HS-27A (cell line): ENCODE data around the gene CELF4.

Experiments
- DNase-seq: peaks from one replicate; pipeline ENCODE4 v3.0.0-alpha.2; 2012; ENCODE audit warnings: low read depth, missing footprints

Gene CELF4

DNA sequence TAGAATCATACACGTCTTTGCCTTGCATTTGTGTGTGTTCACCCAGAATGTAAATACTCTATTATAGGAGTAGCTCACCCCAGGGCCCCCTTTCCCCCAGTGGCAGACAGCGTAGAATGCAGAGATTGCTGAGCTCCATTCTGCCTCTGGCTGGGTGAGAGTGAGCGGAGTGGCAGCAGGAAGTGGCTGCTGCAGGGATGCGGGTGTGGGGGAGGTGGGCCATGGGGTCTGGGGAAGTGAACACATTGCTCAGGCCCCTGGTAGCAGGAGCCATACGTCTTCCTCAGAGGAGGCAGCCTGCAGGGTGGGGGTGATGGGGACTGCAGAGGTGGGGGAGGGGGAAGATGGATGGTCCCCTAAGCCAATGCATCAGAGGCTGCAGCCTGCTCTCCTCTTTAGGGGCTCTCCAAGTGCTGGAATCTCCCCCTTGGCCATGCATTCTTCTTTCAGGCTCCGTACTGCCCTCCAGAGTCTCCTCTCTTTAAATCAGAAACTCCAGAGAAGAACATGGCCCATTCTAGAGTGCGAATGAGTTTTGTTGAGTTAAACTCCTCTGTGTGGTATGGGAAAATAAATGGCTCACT, 72.2 kb downstream of the CELF4 start:
- DNase-seq = no peak

DNA sequence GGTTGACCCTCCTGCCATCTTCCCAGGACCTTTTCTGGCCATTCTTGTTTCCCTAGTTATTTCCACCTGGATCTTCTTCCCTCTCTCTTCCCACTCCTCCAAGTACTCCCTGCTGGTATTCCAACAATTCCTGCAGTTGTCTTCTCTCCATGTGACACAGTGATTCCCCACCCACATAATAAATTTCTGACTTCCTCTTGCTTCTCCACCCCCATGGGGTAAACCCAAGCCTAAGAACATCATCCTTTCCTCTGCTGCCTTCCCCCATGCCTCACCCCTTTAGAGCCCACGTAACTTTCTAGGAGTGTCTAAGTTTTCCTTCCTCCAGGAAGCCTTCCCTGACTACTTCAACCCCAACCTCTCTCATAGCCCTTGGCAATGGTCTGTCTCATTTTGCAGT, 72.6 kb downstream of the CELF4 start:
- no peak for DNase-seq

GRCh38 chr18:37491526-37491925, 74.1 kb downstream of the CELF4 start:
- DNase-seq = no peak

DNA sequence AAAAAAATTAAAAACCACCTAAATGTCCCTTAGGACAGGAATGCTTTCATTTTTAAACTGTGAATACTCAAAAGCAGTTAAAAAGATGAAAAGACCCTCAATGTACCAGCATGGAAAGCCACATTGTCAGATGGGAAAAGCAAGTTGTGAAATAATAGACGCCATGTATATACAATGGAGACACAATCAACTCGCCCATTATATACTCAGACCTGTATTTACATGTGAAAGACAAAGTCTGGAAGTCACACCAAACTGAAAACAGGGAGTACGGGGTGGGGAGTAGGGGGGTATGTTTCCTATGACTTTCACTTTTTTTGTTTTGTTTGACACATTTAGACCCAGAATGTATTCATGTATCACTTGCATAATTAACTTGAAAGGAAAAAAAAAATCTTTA, 75.6 kb downstream of the CELF4 start:
- no peak for DNase-seq

DNA sequence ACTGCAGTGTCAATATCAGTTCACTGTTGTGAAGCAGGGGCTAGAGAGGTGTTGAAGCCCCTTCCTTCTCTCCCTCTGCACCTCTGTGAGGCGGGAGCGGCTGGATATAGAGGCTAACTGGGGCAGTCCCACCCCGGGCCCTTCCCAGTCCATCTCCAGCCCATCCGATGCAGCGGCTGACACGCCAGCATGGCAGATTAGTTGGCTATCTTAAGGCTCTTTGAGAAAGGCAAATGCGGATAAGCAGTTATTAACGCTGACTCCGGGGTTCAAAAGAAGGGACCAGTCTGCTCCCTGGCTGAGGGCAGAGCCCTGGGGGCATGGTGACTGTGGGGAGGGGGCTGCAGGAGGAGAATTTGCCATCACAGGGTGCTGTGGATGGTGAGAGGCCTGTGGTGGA, 76.6 kb downstream of the CELF4 start:
- DNase-seq = no peak

DNA sequence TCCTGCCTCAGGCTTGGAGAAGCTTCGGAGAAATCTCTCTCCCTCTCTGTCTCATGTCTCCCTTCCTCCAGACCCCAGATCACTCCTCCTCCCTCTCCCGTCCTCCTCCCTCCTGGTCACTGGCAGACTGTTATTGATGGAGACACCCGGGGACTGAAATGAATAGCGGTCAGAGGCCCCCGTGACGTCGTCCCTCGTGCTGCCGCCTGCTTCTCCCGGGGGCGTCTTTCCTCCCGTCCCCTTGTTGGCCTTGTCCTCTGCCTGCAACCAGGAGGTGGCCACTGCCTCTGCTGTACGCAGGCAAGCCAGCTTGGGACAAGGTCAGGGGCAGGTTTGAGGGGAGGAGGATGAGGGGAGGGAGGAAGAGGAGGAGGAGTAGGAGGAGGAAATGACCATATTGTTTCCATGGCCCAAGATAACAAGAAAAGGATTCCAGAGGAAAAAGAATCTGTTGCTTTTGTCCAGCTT, 78.2 kb downstream of the CELF4 start:
- DNase-seq = no peak

- no peak for DNase-seq
These were observed 78.8 kb downstream of the CELF4 start for GRCh38 chr18:37486848-37487247.

DNA sequence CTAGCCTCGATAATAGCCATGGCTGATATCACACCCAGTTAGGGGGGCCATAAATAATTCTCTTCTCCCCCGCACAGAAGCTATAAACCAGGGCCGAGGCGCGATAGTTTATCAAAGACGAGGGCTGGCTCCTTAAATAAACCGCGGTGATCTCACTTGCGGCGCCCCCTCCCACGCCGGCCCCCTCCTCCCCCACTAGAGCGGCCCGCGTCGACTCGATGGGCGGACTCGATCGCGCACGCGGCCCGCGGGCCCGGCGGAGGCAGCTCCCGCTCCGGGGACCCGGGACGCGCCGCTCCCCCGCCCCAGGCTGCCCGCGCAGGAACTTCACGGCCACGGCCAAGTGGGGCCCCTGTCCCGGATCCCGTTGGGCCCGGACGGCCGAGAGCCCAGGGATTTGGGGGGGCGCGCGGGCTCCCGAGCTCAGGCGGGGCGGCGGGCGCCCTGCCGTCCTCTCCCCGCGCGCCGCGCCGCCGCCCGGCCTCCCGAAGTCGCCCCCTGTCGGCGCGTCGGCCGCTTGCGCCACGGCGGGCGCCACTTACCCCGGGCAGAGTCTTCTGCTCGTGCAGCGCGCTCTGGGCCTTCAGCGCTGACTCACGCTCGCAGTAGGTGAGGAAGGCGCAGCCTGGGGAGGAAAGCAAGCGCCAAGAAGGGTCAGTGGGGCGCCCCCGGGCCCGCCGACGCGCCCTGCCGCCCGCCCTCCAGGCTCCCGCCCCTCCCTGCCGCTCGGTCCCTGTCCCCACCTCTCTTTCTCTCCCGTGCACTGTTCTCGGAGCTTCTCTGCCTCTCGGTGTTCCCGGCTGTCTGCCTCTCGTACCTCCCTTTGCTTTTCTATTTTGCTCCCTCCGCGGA, 80.4 kb downstream of the CELF4 start:
- no peak for DNase-seq

DNA sequence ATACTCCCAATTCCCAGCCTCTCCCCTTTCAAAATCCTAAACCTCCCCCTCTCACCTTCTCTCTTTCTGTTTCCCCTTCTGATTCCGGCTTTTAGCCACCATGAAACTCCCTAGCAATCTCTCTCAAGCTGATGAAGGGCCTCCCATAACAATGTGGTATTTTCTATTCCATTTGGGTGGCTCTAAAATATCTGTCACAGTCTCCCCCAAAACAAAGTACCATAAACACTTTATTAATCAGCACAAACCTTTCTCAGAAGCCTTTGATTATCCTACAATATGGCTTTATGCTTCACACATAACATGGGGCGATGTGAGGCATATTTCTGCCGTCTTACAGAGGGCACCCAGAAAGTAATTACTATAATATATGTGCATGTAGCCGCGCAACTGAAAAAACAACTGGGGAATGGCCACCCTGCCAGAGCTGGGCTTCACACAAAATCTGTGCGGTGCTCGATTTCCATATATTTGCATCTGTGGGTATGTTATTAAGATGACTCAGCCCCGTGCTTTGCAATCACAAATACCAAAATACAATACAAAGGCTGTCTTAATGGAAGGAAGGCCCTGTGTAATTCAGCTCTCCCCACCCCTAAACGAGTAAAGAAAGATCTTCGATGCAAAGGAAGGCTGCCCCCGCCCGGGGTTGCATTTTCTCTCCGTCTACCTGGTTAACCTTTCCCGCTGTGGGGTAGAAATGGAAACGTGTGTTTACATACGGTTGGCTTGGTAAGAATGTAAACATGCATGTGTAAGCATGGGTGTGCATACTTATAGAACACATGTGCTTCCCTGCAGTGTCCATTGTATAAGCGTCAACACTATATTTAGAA, 81.4 kb downstream of the CELF4 start:
- no peak for DNase-seq

GRCh38 chr18:37483221-37483971, 82.2 kb downstream of the CELF4 start:
- no peak for DNase-seq

- no peak for DNase-seq
These were observed 83.2 kb downstream of the CELF4 start for GRCh38 chr18:37482433-37482832.

- no peak for DNase-seq
These were observed 83.6 kb downstream of the CELF4 start for GRCh38 chr18:37482002-37482401.

DNA sequence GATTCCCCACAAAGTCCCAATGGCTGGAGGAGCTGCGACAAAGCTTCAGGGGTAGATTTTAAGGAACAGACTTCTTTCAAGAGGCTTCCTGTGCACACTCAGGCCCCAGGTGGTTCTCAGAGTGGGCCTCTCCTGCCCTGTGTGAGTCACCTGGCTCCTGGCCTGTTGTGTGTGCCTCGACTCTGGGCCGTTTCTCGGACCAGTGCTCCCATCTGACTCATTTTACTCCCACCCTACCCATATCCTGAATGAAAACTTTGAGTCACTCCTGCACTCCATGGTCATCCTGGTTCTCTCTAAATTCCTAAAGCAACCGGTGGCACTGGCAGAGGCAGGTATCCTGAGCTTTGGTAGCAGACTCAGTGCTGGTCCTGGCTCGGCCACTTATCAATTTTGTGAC, 84.1 kb downstream of the CELF4 start:
- DNase-seq = no peak

GRCh38 chr18:37481072-37481471, 84.5 kb downstream of the CELF4 start:
- DNase-seq = no peak

- no peak for DNase-seq
These were observed 88.8 kb downstream of the CELF4 start for GRCh38 chr18:37476611-37477295.

- DNase-seq = no peak
These were observed 89.4 kb downstream of the CELF4 start for GRCh38 chr18:37476182-37476581.

DNA sequence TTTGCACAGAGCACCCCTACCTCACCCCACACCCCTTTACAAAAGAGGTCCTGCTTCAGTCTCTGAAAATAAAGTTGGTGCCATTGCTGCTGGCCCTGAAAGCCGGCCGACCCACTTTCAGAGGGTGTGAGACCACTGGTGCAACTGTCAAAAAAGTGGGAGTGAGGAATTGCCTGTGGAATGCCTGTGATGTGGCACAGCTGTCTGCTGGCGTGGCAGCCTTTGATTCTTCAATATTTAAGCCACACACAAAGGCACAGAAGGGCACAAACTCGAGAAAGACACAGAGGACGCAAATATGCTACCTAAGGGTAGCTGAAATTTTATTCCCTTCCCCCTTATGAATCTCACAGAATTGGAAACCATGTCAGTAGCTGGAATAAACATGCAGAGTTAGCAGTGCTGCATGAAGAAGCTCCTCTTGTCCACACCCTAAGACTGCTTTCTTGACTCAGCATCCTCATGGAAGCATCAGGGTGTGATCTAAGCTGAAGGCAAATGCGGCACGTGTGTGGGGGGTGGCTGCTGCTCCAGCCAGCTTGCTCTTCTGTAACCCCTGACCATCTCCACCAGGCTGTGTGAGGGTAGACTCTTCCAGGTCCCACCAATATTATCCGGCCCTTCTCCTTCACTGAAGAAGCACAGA, 92.3 kb downstream of the CELF4 start:
- DNase-seq = no peak

DNA sequence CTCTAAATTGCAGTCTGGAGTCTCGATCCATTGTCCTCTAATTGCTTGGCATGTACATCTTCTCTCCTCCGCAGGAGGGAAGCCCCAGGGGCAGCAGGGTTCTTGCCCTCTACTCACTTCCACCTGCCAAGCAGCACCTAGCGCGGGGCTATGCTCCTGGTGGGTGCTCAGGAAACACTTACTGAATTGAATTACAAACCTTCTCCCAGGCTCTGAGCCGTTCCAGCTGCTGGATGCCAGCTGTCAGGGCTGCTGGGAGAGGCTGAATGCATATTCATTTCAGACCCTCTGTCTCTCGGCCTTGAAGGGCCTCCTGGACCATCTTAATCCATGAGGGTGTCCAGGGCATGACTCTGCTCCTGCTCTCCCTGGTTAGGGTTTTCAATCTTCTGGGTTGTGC, 94.0 kb downstream of the CELF4 start:
- DNase-seq = no peak

DNA sequence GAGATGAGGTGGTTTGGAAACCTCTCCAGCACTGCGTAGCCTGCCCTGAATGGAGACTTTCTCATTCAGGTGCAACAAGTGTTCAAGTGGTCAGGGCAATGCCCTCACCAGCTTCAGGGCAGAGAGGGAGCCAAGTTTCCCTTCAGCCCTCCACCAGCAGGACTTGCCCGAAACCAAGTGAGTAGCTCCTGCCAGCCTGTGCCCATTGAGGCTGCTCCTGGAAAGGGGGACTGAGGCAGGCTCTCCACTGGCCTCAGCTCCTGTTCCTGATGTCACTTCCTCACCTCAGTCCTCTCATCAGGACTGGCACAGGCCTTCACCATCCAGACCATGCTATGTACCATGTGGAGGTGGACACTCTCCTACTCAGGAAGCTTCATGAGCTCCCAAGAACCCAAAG, 94.6 kb downstream of the CELF4 start:
- no peak for DNase-seq

DNA sequence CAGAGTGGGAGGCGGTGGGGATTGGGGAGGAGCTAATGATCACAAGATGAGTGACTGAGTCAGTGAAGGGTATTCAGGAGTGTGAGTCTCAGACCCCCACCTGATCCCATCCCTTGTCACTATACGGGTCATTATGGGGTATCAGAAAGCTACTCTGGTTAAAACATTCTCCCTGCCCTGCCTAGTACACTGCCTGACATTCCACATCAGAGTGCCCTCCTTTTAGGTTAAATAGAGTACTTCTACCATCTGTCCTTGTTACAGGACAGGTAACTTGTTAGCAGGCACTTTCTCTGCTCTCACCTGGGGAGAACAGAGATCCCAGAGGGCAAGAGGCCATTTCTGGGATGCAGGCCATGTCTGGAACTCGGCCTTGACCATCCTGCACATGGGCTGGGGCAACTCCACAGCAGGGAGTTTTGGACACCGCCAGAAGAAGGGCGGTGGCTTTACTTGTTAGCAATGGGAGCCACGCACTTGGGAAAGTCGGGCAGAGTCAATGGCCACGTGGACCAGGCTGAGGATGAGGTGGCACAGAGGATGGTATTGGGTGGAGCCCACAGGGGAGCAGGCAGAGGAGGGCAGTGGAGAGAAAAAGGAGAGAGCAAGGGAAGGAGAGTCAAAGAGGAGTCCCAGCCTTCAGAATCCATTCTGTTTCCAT, 98.5 kb downstream of the CELF4 start:
- no peak for DNase-seq
